H1 (cell line): ENCODE data around the gene KIT. TPM values are rescaled to one million over a fixed set of nuclear protein-coding genes. Genes with fewer than 3 reads are reported as not detected.

ENCODE experiments used
- CTCF ChIA-PET: fragments of 300-600 bp; sonication (Branson Sonifier 250); formaldehyde crosslinking; loops from one replicate; lab custom pipeline; 2021; ENCODE audit not compliant: partially characterized antibody; lab: Charles Lee
- POLR2A ChIA-PET: fragments of 300-600 bp; sonication (Branson Sonifier 250); formaldehyde crosslinking; loops from one replicate; lab custom pipeline; 2021; ENCODE audit warnings: inconsistent platforms; ENCODE audit not compliant: partially characterized antibody; lab: Charles Lee
- DNase-seq, 2 experiments: peaks; one replicate each; pipeline versions ENCODE4 v3.0.0 to v3.0.0-alpha.2; 2010 to 2022; ENCODE audit warnings: low spot score in 2 of 2, low read depth in 1 of 2, mixed read lengths in 1 of 2
- FAIRE-seq: peaks from 2 replicates; lab custom pipeline; 2011; peaks lifted over from hg19 to GRCh38; lab: Jason Lieb, UNC
- H2AFZ ChIP-seq: 2 replicates; pipeline ENCODE4 v1.8.1; 2012; ENCODE audit warnings: low read length, inconsistent platforms
- H2AK5ac ChIP-seq: 2 replicates; pipeline ENCODE4 v1.6.1; 2013; ENCODE audit warnings: low read depth, low read length
- H2BK120ac ChIP-seq: replicated peaks from 2 replicates; pipeline ENCODE3; 2013; ENCODE audit warnings: low read depth, low read length, inconsistent platforms
- H2BK12ac ChIP-seq: 2 replicates; pipeline ENCODE4 v1.6.1; 2013; ENCODE audit warnings: low read depth, low read length
- H2BK15ac ChIP-seq: 2 replicates; pipeline ENCODE4 v1.6.1; 2013; ENCODE audit warnings: low read length
- H2BK20ac ChIP-seq: 2 replicates; pipeline ENCODE4 v1.6.1; 2013; ENCODE audit warnings: low read length
- H2BK5ac ChIP-seq: 2 replicates; pipeline ENCODE4 v1.6.1; 2013; ENCODE audit warnings: low read depth, low read length
- H3K14ac ChIP-seq: 2 replicates; pipeline ENCODE4 v1.6.1; 2013; ENCODE audit warnings: inconsistent platforms; ENCODE audit not compliant: insufficient read length
- H3K18ac ChIP-seq: 2 replicates; pipeline ENCODE4 v1.6.1; 2013; ENCODE audit warnings: low read length; ENCODE audit errors: extremely low read depth
- H3K23ac ChIP-seq: 2 replicates; pipeline ENCODE4 v1.6.1; 2013; ENCODE audit warnings: inconsistent platforms; ENCODE audit not compliant: insufficient read length
- H3K23me2 ChIP-seq: 2 replicates; pipeline ENCODE4 v1.6.1; 2013; ENCODE audit warnings: low read depth, low read length
- H3K27ac ChIP-seq: 2 replicates; pipeline ENCODE4 v1.6.1; 2011; ENCODE audit warnings: low read depth, low read length, inconsistent platforms
- H3K27me3 ChIP-seq, 4 experiments: replicated peaks in 1 of 4; 1 replicate in 1 of 4; 2 replicates in 3 of 4; pipeline versions ENCODE4 v1.6.1 to v1.8.1; 2011 to 2013; ENCODE audit warnings: low read length in 3 of 4, mild to moderate bottlenecking in 3 of 4, inconsistent platforms in 2 of 4, mixed read lengths in 2 of 4, moderate library complexity in 1 of 4; ENCODE audit not compliant: control insufficient read depth in 3 of 4, insufficient read depth in 3 of 4; ENCODE audit errors: extremely low read depth in 1 of 4
- H3K36me3 ChIP-seq, 4 experiments: 2 replicates each; pipeline versions ENCODE4 v1.6.1 to v1.8.1; 2011 to 2013; ENCODE audit warnings: mild to moderate bottlenecking in 4 of 4, low read length in 3 of 4, moderate library complexity in 2 of 4, control low read depth in 1 of 4, inconsistent platforms in 1 of 4; ENCODE audit not compliant: insufficient read depth in 4 of 4, control insufficient read depth in 2 of 4
- H3K4ac ChIP-seq: replicated peaks from 2 replicates; pipeline ENCODE3; 2013; ENCODE audit warnings: low read length, low read depth, mixed read lengths, inconsistent platforms; ENCODE audit not compliant: insufficient read length
- H3K4me1 ChIP-seq, 4 experiments: replicated peaks in 1 of 4; 1 replicate in 1 of 4; 2 replicates in 3 of 4; pipeline versions ENCODE4 v1.6.1 to v1.8.1; 2011 to 2013; ENCODE audit warnings: low read length in 3 of 4, inconsistent platforms in 2 of 4, mixed read lengths in 1 of 4; ENCODE audit not compliant: insufficient read depth in 4 of 4, control insufficient read depth in 3 of 4
- H3K4me2 ChIP-seq, 2 experiments: 2 replicates each; pipeline versions ENCODE4 v1.6.1 to v1.8.1; 2011 to 2013; ENCODE audit warnings: low read depth in 2 of 2, low read length in 2 of 2, control low read depth in 1 of 2, inconsistent platforms in 1 of 2, mild to moderate bottlenecking in 1 of 2; ENCODE audit not compliant: insufficient read depth in 1 of 2
- H3K4me3 ChIP-seq, 4 experiments: fragments of 200-600, 300-600 bp in 1 of 4; sonication (generic), shearing (Covaris generic), sonication (Bioruptor Twin) in 1 of 4; 2 replicates each; pipeline versions ENCODE4 v1.5.1 to v1.8.1; 2011 to 2016; ENCODE audit warnings: low read length in 4 of 4, low read depth in 3 of 4, control low read depth in 2 of 4, inconsistent platforms in 2 of 4, mild to moderate bottlenecking in 2 of 4, mixed read lengths in 1 of 4, moderate library complexity in 1 of 4; ENCODE audit not compliant: insufficient read depth in 2 of 4; ENCODE audit errors: extremely low read depth in 1 of 4
- H3K56ac ChIP-seq: replicated peaks from 2 replicates; pipeline ENCODE3; 2013; ENCODE audit warnings: low read depth, mild to moderate bottlenecking, mixed read lengths, low read length, inconsistent platforms; ENCODE audit not compliant: insufficient read length
- H3K79me1 ChIP-seq: 2 replicates; pipeline ENCODE4 v1.6.1; 2013; ENCODE audit warnings: low read depth, low read length, control low read depth
- H3K79me2 ChIP-seq, 2 experiments: 2 replicates each; pipeline versions ENCODE4 v1.6.1 to v1.8.1; 2012 to 2013; ENCODE audit warnings: low read length in 2 of 2, mild to moderate bottlenecking in 2 of 2, inconsistent platforms in 1 of 2; ENCODE audit not compliant: insufficient read depth in 2 of 2, control insufficient read depth in 1 of 2
- H3K9ac ChIP-seq, 4 experiments: replicated peaks in 1 of 4; 1 replicate in 1 of 4; 2 replicates in 3 of 4; pipeline versions ENCODE4 v1.6.1 to v1.8.1; 2011 to 2013; ENCODE audit warnings: low read depth in 3 of 4, low read length in 3 of 4, control low read depth in 2 of 4, mild to moderate bottlenecking in 2 of 4, moderate library complexity in 2 of 4, inconsistent platforms in 1 of 4; ENCODE audit errors: extremely low read depth in 1 of 4
- H3K9me3 ChIP-seq, 2 experiments: 2 replicates each; pipeline versions ENCODE4 v1.6.1 to v1.8.1; 2012 to 2013; ENCODE audit warnings: mild to moderate bottlenecking in 2 of 2, moderate library complexity in 2 of 2, control low read depth in 1 of 2, inconsistent platforms in 1 of 2, low read depth in 1 of 2, low read length in 1 of 2, mixed read lengths in 1 of 2; ENCODE audit not compliant: insufficient read depth in 2 of 2
- H4K20me1 ChIP-seq, 2 experiments: replicated peaks in 1 of 2; 2 replicates each; pipeline versions ENCODE3 to v1.8.1; 2011 to 2013; ENCODE audit warnings: inconsistent platforms in 2 of 2, low read length in 2 of 2, mild to moderate bottlenecking in 1 of 2; ENCODE audit not compliant: insufficient read depth in 2 of 2, control insufficient read depth in 1 of 2
- H4K5ac ChIP-seq: 2 replicates; pipeline ENCODE4 v1.6.1; 2013; ENCODE audit warnings: low read length, low read depth, mixed read lengths, inconsistent platforms; ENCODE audit not compliant: insufficient read length
- H4K8ac ChIP-seq: 2 replicates; pipeline ENCODE4 v1.8.0; 2013; ENCODE audit warnings: mild to moderate bottlenecking, moderate library complexity, low read length, inconsistent platforms; ENCODE audit not compliant: insufficient read depth; ENCODE audit errors: extremely low read depth
- H4K91ac ChIP-seq: replicated peaks from 2 replicates; pipeline ENCODE3; 2013; ENCODE audit warnings: low read length, mixed read lengths, inconsistent platforms; ENCODE audit not compliant: insufficient read length
- ASH2L ChIP-seq: fragments of 200-600, 300-600 bp; sonication (generic); IDR thresholded peaks from one replicate; pipeline ENCODE4 v1.7.1; 2017; ENCODE audit warnings: low read length
- MAFK ChIP-seq: IDR thresholded peaks from 2 replicates; pipeline ENCODE4 v1.6.1; 2012; ENCODE audit warnings: low read depth, mild to moderate bottlenecking, improper control_type of control experiment, low read length
- SAP30 ChIP-seq: fragments of 300-600 bp; sonication (generic); IDR thresholded peaks from 2 replicates; pipeline ENCODE4 v1.7.1; 2012; ENCODE audit warnings: low read length, moderate library complexity, mild to moderate bottlenecking, inconsistent platforms; ENCODE audit not compliant: insufficient read depth, insufficient replicate concordance
- WGBS, 2 experiments: shearing (Covaris generic) in 1 of 2; methylation state at CpG; one replicate each; pipeline versions ENCODE4 v1.1.6 to v1.1.7; 2013 to 2015; ENCODE audit warnings: low lambda C conversion rate in 2 of 2, mixed read lengths in 2 of 2, inconsistent platforms in 1 of 2, low coverage in 1 of 2, missing lambda C conversion rate in 1 of 2; ENCODE audit not compliant: insufficient replicate concordance in 2 of 2, insufficient coverage in 1 of 2, insufficient read length in 1 of 2; ENCODE audit errors: extremely low coverage in 1 of 2, missing lambda C conversion rate in 1 of 2; 5-methylcytosine and 5-hydroxymethylcytosine counted together
- polyA plus RNA-seq, 7 experiments: library from polyadenylated mRNA; depleted of rRNA in 3 of 7; stranded (reverse) in 5 of 7; unstranded in 2 of 7; fragments of >200 nt in 5 of 7; fragments of 200-250 nt in 2 of 7; gene quantifications; 1 replicate in 5 of 7; 2 replicates in 1 of 7; 4 replicates in 1 of 7; pipeline versions ENCODE4 v1.2.1 to v1.2.3, GENCODE V29; 2011 to 2013; ENCODE audit warnings: missing spikeins in 2 of 7, mixed read lengths in 2 of 7
- total RNA-seq: library from RNA; stranded (reverse); fragmentation: NEBNext Ultra II Directional; extraction: Animal tissue kit (Norgen Biotek cat#: 25700); gene quantifications from 2 replicates; pipeline ENCODE4 v1.2.1, GENCODE V29; 2021

Gene KIT
- total and polyA plus RNA-seq, 2 of the 8 experiments (the other 6 are each of a cell fraction or from before 2014, with no cell fraction given) = 14.4 to 24.8 TPM

DNA sequence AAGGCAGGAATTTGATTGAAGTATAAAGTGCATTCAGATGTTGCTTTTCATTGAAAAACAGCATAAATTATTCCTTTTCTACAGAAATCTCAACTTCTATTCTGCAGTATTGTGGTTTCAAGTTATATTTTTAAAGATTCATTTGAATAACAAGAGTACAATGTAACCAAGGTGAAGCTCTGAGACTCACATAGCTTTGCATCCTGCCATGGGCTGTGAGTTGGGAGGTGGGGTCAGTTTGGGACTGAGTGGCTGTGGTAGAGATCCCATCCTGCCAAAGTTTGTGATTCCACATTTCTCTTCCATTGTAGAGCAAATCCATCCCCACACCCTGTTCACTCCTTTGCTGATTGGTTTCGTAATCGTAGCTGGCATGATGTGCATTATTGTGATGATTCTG is 69.2 kb downstream of the KIT start:
- Histone ChIP-seq H3K9me3 (no peaks in the 10 kb centered on the region), H3K79me2 (no peaks in the 10 kb centered on the region), H4K91ac (no peak overlapping the region), H3K27ac (no peak overlapping the region), H3K18ac (no peak overlapping the region), H3K56ac (no peak overlapping the region), H4K20me1 (no peaks in the 10 kb centered on the region), H3K4me1 (peaks cover 0 to 3% (median 1%) of the 10 kb centered on the region in 4 experiments; a peak in 3 of 7 replicates), H3K23me2 (no peaks in the 10 kb centered on the region), H3K36me3 (peaks cover 0 to 20% (median 7%) of the 10 kb centered on the region in 4 experiments; a peak in 4 of 8 replicates), H4K5ac (no peak overlapping the region), H3K14ac (no peak overlapping the region), H2BK20ac (no peak overlapping the region), H2AK5ac (no peak overlapping the region), H3K23ac (no peak overlapping the region), H4K8ac (no peak overlapping the region), H2BK15ac (no peak overlapping the region), H3K27me3 (no peaks in the 10 kb centered on the region), H3K4me2 (no peak overlapping the region), H3K4ac (no peak overlapping the region), H2BK5ac (no peak overlapping the region), H3K79me1 (no peaks in the 10 kb centered on the region), H2BK120ac (no peak overlapping the region), H2BK12ac (no peak overlapping the region), H2AFZ (no peak overlapping the region), H3K9ac (no peak overlapping the region), H3K4me3 (no peak overlapping the region)
- no peak for FAIRE-seq
- DNase-seq = no peak
- ChIA-PET CTCF (interaction anchor here (1.3 kb wide), 1 partner anchor 11 kb away, joined by 3 read pairs; no protein-coding TSS in a partner anchor), POLR2A (no interaction called here)
- WGBS, 2 experiments = 89% methylated on average over 2 of the region's 2 CpGs; no CpG with 5 or more reads in 1 of the 2 experiments
- TF ChIP-seq SAP30 (no peak), MAFK (no peak), ASH2L (no peak)
